RPMI8226 (cell line): ENCODE measurements around the gene STX18.

ENCODE experiments used
- DNase-seq: peaks from one replicate; pipeline ENCODE4 v3.0.0-alpha.2; 2015

STX18 gene

DNA sequence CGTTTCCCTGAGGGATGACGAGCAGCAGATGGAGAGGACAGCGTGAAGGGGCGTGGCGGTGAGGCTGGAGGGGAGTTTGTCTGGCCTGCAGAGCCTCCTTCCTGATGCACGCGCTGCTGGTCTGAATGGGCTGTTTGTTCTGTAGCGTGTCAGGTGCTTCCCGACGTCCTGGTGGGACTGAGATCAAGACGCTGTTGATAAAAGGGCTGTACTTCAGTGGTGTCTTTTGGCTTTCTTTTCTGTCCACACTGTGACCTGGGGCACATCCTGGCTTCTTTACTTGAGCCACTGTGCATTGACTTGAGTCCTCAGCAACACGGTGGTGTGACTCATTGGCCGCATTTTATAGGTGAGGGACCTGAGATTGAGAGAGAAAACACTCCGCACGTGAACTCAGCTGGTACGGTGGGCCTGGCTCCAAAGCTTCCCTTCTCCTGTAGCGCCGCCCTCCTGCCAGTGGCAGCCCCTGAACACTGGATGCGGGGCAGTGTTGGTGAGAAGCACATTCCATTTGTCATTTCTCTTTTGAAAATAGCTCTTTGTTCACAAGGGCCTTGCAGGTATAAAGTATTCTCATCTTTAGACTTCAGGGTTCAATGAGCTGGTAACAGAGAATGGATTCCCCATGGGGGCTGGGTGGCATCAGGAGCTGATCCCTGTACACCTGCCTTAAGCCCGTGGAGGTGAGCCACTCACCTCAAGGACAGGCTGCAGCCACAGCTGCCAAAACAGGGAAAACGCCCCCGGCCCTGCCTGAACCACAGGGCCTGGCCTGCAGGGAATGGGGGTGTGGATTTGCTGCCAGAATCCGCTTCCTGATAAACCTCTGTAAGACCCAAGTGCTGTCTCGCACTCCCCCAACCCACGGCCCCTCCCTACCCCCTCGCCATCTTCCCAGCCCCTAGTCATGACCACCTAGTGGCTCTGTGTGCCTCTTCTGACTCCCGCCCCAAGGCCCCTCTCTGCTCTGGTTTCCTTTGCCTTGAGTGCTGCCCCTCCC lies 125.7 kb downstream of the STX18 start:
- DNase-seq: no peak

DNA sequence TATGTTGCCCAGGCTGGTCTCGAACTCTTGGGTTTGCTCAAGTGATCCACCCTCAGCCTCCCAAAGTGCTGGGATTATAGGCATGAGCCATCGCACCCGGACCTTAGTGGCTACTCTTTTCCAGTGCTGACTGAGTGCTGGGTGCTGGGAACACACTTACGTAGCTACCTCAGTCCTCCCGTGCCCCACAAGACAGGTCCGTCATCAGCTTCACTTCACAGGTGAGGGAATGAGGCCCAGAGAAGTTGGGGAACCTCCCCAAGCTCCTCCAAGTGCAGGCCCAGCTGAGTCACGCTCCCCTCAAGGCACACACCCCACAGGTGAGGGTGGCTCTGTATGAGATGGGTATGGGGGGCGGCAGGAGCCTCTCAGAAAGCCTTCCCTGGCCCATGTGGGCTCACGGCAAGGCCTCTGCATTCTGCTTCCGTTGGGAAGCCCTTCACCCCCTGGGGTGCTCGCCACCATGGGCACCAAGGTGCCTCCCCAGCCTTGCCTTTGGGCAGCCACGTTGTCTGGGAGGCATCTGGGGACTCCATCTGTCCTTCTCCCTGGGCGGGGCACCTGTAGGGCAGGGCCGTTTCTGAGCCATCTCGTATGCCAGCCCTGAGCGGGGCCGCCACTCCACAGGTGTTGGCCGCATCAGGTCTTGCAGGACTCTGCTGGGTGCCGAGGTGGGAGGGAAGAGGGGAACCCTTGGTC lies 126.6 kb downstream of the STX18 start:
- DNase-seq: no peak

DNA sequence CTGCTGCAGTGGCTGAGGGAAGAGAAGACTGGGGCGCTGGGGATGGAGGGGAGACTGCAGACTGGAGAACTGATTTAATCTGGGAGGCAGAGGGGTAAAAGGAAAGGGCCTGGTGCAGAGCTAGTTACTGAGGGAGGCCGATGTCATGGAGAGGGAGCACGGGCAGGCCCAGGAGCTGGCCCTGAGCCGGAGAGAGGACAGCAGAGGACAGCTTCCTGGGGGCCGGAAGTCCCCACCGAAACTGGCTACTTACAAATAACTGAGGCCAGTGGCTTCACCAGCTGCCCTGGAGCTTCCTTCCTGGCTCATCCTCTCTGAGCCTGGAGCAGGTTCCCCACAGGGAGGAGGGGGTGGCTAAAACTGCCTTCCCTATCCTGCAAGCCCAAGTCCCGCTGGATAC lies 128.0 kb downstream of the STX18 start:
- no peak for DNase-seq

DNA sequence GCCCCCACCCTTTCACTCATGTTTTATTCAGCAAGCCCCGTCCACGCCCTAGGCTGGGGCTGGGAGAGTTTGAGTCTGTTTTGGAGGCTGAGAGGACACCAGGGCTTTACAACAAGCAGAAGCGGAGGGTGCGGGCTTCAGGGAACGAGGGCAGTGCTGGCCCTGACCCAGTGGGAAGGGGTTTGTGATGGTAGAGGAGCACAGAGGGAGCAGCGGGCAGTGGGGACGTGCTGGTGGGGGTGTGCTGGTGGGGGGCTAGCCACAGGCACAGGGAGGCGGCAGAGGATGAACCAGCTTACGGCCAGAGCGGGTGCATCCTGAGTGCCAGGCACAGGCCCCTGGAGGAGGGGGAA lies 128.5 kb downstream of the STX18 start:
- no peak for DNase-seq

DNA sequence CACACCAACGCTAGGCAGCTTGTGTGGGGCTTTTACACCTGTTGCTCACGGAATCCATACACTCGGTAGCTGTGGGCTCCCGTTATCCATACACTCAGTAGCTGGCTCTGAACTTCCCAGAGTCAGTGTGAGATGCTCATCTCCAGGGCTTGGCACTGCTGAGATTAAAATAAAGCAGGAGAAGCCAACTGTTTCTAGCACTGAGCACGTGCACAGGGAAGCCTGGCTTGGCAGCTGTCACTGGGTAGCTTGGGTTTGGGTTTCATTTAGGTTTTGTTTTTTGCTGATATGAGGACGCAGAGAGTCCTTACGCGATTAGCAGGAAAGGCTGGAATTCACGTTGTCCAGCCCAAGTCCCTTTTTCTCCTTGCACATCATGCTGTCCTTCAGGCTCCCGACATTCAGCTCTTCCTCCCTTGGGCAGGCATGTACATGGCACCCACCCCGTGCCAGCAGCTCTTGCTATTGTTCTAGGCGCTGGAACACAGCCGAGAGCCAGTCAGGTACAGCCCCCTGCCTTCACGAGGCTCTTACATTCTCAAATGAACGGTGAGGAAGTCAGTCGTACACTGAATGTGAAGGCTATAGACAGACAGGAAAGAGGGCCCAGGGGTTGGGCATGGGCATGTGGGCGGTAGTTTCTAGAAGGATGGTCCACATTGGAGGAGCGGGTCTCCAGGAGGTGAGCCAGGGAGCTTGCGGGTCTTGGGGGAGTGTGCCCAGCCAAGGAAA lies 129.0 kb downstream of the STX18 start:
- no peak for DNase-seq

DNA sequence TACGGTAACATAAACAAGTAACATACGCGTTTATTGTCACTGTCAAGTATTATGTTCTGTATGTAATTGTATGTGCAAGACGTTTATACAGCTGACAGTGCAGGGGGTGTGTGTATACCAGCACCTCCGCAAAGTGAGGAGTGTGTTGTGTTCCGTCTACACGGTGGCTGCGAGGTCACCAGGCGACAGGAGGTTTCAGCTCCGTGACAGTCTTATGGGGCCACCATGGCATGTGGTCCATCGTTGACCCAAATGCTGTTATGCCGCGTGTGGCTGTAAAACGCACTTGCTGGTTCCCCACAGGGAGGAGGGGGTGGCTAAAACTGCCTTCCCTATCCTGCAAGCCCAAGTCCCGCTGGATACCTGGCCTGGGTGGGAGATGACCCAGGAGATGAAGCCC lies 129.9 kb downstream of the STX18 start:
- DNase-seq: no peak

DNA sequence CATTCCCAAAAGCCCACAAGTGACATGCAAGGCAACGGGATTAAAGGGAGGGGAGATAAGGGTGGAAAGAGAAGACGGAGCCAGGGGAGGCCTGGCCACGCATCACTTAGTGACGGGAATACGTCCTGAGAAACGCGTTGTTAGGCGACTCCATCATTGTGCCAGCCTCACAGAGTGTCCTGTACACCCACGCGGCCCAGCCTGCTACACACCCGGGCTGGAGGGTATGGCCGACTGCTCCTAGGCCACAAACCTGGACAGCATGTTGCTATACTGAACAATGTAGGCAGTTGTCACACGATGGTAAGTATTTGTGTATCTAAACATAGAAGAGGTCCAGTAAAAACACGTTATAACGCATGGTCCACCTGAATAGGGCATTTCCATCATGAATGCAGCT lies 131.6 kb downstream of the STX18 start:
- DNase-seq: no peak

DNA sequence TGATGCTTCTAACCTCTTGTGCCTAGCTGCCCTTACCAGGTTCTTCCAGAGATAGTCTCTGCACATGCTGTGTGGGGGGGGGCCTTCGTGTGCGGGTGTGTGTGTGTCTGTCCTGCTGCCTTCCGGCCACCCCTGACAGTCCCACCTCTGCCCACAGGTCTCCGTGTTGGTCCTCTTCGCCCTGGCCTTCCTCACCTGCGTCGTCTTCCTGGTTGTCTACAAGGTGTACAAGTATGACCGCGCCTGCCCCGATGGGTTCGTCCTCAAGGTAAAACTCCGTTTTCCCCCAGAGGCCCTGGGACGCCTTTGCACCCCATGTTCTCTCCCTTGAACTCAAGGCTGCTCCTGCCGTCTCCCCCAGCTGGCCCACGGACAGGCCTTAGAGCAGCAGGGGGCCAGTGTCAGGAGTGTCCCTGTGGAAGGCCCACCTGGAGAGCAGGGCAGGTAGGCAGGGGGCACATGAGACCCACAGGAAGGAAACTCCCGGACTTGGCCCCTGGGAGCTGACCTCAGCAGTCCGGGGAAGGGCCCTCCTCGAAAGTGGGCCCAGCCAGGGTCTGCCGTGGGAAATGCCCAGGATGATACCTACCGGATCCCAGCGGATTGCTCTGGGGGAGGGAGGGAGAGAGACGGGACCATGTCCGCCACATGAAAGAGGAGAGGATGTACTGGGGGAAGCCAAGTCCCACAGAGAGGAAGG lies 132.3 kb downstream of the STX18 start:
- no peak for DNase-seq

DNA sequence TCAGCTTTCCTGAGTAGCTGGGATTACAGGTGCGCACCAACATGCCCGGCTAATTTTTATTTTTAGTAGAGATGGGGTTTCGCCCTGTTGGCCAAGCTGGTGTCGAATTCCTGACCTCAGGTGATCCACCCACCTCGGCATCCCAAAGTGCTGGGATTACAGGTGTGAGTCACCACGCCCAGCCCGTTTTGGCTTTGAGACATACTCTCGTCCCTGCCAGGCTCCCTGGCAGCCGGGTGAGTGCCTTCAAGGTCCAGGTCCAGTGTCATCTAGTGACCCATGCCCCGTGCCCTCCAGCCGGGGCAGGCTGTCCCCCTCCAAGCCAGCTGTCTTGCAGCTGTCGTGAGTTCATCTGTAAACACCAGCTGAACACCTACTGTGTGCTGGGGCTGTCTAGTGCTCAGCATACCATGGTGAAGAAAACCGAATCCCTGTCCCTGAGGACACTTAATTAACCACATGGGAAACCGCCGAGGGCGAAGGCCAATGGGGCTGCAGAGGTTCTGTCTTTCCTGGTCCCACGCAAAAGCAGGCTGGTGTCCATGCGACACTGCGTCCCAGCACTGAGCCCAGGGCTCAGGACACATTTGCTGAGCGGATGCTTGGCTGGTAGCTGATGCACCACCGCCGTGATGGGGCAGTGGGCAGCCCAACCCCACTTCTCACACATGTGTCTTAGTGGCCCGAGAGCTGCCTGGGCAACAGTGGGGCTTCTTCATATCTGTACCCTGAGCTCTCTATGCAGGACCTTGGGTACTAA lies 133.1 kb downstream of the STX18 start:
- no peak for DNase-seq

DNA sequence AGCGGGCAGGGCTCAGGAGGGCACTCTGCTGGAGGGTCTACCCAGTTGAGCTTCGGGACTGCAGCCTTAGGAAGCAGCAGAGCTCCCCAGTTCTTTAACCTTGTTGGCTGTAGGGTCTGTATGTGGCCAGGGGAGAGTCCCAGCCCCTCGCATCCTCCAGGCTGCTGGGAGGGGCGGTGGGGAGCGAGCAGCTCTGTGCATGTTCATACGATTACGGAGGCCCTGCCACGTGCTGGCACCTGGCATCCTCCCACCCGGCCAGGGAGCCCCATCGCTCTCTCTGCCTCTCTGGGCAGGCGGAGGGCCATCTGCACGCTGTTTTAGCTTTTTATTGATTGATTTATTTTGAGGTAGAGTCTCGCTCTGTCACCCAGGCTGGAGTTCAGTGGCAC lies 133.7 kb downstream of the STX18 start:
- no peak for DNase-seq

DNA sequence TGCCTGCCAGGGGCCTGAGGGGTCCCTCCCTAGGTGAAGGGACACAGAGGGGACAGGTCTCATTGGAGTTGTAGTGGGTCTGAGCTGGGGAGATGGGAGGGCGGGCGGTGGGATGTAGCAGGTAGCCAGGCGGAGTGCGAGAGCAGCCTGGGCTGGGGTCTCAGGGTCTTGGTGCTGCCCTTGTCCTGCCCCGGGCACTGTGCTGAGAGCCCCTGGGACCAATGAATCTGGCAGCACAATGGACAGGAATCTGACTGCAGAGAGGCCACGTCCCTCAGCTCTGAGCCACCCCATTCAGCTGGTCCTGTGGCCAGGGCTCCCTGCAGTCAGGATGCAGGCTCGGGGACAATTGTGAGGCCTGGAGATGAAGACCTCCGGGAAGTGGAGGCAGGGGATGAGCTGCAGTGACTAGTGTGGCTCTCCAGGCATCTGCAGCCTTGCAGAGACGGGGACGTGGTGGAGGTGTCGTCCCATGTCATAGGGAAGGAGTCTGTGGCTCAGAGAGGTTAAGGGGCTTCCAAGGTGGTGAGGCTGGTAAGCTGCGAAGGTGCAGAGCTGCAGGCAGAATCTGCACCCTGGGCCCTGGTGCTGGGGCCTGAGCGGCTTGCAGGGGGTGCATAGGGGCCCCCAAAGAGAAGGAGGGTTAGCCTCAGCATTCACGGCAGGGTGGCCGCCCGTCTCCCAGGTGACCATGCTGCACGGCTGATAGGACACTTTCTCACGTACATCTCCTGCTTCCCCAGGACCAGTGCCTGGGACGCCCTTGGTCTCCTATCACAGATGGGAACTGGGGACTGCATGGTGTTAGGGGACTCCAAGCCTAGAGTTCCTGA lies 134.3 kb downstream of the STX18 start:
- no peak for DNase-seq

DNA sequence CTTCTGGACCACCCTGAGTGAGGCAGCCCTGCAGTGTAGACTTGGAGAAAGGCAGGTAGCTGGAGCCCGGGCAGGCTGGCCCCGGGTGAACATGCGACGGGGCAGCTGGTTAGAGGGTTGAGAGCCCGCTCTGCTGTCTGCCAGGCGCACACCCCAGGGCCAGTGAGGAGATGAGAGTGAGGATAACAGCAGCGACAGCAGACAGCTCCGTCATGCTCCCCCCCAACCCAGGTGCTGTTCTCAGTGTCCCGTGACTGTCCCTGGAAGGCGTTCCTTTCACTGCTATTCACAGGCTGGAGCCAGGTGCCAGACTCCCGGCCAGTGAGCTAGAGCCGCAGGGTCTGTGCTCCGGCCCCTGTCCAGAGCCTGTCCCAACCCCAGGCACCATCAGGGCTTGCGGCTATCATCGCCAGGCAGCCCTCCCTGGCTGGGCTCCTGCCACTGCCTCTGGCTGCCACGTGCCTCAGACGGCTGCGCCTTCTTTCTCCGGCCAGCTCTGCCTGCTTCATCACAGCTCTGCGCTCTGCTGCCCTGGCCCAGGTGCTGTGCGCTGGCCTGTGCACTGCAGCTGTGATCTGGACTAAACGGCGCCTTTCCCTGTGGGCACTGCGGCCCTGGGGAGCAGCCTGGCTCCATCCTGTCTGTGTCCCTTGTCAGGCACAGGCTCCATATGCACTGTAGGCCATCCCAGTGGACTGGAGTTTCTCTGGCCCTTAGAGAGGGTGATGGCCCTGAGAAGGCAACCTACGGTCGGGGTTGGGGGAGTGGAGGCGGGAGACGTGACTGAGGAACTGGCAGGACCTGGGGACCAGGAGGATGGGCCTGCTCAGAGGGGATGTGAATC lies 135.2 kb downstream of the STX18 start:
- no peak for DNase-seq

DNA sequence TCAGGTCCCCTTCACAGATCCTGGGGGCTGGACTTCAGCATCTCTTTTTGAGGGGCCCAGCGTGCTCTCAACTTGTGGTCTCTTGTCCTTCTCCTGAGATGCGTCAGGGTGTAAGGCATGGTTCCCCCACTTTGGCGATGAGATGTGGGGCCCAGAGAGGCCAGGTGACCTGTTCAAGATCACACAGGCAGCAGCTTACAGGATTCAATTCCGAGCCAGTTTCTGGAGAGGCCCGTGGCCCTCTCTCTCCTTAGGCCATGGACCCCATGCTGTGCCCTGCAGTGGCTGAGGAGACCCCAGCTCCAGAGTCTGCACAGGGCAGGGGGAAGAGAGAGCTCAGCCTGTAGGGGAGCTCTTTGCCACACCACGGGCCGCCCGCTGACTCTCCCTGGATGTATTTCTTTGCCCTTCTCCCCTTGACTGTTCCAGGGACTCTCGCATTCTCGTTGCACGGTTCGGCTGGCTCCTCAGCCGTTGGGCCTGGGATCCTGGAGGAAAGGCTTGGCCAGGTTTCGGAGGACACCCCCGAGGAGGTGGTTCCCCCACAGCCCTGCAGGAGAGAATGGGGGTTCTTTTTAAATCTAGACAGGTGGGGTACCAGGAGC lies 136.4 kb downstream of the STX18 start:
- no peak for DNase-seq

DNA sequence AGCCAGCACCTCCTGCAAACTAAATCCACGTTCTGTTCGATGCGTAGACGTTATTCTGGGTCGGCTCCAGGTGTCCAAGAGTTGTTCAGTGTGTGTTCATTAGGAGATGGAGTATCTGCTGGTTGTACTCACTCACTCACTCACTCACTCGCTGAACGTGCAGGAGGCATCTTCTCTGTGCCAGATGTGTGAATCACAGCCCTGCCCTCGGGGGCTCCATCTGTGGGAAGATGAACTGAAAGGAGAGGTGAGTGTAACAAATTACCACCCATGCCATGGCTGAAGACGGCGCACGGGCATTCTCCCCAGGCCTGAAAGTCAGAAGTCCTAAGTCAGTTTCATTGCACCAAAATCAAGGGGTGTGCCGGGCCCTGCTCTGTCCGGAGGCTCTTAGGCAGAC lies 138.9 kb downstream of the STX18 start:
- DNase-seq: no peak

DNA sequence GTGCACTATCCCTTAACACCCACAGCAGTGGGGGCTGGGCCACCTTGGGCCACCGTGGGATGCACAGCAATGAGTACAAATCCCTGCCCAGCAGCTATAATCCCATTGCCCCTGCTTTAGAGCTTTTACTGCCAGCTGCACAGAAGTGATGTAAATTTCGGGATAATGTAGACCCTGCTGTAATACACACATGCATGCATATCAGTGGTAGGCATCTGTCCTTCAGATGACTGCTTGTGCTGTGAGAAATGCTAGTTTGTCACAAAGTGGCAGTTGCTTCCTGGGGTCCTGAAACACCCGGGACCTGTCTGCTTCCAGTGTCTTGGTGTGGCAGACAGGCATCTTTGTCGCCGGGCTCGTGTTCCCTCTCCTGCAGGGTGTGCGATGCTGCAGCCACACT lies 140.8 kb downstream of the STX18 start:
- no peak for DNase-seq

DNA sequence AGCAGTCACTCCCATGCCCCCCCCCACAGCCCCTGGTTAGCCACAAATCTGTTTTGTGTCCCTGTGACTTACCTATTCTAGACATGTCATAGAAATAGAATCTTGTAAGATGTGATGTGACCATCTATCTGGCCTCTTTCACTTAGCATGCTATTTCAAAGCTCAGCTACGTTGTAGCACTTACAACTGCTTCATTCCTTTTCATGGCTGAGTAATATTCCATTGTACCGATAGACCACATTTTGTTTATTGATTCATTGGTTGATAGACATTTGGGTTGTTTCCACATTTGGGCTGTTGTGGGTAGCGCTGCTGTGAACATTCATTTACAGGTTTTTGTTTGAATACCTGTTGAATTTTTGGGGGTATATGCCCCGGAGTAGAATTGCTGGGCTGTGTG lies 143.4 kb downstream of the STX18 start:
- no peak for DNase-seq

DNA sequence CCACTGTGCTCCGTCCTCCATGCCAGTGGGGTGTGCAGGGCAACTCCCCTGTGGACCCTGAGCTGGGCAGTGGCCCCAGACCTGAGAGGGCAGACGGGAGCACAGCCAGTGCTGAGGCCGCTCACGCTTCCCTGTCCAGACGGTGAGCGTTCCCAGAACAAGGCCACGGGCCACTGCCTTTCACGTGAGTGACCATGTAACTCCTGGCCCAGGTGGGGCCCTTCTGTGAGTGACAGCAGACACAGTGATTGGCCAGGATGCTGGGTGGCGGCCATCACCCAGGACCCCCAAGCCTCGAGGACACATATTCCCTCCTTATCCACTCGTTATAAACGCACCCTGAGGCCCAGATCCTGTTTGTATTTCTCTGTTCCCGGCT lies 144.4 kb downstream of the STX18 start:
- DNase-seq: no peak

DNA sequence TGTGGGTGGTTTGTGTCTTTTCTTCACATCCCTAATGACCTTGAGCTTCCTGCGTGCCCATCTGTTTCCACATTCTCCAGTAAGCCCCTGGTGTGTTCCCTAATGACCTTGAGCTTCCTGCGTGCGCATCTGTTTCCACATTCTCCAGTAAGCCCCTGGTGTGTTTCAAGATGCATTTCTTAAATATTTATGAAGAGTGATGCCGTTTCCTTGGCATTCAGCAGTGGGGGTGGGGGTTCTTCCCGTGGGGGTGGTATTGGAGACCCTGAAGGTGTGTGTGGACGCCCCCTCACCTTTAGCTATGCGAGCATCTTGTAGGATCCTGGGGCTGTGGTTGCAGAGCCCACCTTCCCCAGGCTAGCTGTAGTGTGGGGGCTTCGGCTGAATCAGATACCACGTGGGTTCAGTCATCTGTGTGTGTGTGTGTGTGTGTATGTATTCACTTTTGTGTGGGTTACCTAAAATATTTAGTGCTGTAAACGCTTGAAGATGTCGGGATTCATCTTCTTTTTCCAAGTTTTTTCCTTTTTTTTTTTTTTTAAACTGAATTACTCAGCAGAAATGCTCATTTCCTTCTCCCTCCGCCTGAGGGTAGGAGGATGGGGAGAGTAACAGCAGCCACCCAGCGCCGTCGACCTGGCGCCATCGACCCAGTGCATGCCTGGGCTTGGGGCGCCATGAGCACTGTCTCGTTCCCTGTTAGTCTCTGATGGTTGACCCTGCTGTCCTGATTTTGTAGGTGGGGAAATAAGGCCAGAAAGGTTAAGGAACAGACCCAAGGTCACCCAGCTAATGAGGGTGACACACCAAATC lies 145.0 kb downstream of the STX18 start:
- no peak for DNase-seq
